HG03097 (cell line): ENCODE data around the gene APOA1.

Experiments
- ATAC-seq: cut with Tn5 transposase; IDR thresholded peaks from one replicate; pipeline ENCODE4 v1.9.1; 2021; ENCODE audit not compliant: unreplicated experiment, low FRiP score

Gene APOA1

DNA sequence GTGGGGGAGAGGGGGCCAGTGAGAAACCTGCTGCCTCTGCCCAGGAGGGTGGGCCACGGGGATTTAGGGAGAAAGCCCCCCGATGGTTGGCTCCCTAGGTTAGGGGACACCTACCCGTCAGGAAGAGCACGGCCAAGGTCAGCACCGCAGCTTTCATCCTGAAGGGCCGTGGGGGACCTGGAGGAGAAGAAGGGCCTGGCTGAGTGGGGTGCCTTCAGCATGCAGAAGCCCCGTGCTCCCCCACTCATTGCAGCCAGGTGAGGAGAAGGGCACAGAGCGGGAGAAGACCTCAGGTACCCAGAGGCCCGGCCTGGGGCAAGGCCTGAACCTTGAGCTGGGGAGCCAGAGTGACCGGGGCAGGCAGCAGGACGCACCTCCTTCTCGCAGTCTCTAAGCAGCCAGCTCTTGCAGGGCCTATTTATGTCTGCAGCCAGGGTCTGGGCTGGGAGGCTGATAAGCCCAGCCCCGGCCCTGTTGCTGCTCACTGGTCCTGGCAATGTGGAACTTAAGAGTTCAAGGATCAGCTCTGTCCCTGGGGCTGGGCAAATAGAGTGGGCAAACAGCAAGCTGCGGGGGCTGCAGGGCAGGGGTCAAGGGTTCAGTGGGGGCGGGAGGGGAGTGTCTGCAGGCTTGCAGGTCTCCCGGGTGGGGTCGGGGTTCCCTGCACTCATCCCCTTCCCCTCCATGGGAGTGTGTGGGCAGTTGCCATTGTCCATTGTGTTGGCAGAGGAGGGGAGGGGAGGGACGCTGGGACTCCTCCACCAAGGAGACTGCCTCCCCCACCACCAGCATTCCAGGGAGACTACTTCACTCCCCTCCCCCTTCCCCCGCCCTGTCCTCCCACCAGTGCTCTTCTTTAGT, at the start of gene APOA1:
TSS of gene APOA1 (minus strand) at position 392 of the 861 bp plus-strand sequence. CDS start at position 157, 235 bp downstream.
- ATAC-seq = no peak

DNA sequence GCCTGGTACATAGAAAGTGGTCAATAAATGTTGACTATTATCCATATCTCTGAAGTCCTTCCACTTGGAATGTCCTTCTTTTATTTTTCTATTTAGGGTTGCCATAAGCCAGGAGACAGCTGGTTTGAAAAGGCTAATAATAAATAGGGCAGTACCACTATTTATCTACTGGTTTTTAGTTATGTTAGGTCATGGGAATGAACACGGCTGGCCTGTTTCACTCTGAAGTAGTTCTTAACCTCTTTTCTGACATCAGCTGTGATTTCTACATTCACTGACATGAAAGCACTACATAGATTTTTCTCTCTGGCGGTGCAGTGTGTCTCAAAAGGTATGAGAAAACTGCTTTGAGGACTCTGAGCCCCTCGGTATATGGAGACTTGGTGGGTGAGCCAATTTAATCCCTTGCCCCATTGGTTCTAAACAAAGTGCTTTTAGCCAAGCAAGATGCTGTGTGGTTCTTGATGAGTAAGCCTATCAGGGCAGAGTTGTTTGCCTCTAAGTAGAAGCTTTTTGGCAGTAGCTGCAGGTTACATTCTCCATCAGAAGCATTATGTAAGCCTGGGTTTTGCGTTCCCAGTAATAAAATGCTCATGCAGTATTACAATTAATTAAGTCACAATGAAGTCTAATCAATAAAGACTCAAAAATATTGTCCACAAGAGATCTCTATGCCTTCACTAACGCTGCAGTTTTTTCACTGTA, 48.7 kb upstream of the APOA1 start:
- ATAC-seq = no peak

DNA sequence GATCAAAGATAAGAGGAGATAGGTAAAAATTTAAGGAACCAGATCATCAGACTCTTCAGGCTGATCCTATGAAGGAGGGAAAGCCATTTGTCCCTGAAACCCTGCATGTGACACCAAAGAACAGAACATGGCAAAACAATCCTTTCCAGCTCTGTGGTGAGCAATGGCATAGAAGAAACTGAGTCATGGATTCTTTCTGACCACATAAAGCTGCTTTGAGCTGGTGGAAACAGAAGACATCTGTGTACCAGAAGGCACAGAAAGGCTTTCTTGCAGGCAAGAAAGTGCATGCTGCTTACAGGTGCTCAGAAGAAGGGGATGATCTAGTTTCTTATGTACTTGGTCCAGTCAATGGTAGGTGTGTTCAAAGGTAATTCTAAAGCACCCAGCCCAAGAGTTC, 45.0 kb upstream of the APOA1 start:
- ATAC-seq = no peak

DNA sequence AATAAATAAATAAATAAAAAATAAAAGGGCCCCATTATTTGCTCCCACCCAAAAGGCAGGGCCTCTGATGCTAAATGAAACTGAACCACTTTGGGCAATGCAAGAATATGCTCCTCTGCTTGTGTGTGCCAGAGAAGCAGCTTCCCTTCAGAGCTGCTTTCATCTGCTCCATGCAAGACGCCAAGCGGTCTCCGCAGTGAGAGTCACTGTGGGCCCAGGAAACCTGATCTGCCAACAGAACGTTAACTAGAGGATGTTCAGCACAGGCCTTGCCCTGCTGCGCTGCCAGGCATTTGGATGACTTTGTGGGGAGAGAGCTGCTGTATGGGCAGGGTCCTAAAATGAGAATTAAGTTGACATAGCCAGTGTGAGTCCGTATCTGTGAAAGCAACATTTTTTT, 43.7 kb upstream of the APOA1 start:
- ATAC-seq = no peak

DNA sequence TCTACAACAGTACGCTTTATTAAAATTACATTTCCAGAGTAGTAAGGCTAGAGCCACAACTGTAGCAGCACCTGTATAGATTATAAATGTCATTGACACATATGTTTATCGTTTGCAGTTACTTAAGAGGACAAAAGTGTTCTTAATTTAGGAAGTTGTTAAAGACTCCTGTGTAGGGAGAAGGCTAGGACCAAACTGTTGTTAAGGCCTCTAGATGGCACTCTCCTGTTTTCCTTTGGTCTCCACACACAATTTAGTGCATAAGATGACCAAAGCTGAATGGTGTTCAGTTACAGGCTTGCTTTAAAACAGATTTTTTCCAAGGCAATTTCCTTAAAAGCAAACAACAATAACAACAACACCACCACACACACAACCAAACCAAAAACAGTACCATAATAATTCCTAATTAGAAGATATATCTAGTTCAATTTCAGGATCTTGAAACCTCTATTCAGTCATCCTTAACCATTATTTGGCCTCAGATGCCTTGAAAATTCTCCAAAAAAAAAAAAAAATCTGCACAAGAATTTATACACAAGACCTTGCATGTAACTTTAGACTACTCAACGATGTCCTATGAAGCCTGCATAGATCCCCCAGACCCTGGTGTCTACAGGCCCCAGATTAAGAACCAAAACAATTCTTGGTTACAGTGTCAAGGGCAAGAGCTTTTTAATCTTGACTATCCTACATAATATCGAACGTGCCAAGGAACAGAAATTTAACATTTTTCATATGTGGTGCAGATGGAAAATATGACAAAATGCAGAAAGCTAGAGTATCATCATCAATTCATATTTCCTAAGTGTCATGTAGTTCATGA, 42.6 kb upstream of the APOA1 start:
- ATAC-seq = no peak

DNA sequence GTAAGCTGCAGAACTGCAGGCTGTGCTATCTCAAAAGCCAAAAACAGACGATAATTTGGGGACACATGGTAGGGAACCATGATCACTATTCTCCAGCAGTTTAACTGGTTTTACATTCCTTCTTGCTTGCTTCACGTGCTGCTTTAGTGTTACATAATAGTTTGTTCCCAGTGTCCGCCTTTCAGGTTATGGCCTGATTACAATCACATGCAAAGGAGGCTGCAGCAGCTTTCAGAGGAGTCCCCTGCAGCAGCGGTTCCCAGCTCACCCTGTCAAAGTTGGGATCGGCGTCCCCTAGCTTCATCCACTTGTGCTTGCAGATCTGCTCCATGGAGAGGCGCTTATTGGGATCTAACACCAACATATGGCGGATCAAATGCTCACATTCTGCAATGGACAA, 39.2 kb upstream of the APOA1 start:
- ATAC-seq = no peak

DNA sequence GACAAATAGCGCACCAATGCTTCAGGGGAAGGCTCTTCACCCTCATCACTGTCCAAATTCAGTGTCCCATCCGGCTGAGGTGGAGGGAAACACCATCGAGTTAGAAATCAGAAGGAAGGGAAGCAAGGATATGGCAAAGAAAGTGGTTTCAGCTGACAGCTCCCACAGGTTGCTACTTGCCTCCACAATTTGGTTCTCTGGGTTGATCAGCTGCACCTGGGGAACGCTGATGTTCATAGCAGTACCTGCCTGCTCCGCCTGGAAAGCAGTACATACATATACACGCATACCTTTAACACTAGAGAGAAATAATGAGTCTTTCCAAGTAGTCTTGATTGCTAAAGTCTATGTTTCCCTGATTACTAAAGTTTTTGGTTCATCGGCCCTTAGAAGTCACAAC, 37.8 kb upstream of the APOA1 start:
- ATAC-seq = no peak

DNA sequence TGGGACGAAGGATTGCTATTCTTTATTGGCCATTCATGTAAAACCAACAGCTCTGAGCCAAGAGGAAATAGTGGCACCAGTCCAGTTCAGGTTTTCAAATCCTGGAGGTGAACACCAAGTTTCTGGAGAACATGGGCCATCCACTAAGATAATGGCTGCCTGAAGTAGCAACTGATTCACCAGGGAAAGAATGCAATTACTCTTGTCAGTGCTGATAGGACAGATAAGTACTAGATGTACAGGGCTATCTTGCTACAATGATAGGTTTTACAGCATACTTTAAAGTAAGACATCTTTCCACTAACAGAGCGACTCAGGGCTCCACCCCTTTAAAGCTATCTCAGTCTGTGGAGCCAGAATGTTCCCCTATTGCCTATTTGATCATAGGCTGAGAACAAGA, 36.8 kb upstream of the APOA1 start:
- no peak for ATAC-seq

DNA sequence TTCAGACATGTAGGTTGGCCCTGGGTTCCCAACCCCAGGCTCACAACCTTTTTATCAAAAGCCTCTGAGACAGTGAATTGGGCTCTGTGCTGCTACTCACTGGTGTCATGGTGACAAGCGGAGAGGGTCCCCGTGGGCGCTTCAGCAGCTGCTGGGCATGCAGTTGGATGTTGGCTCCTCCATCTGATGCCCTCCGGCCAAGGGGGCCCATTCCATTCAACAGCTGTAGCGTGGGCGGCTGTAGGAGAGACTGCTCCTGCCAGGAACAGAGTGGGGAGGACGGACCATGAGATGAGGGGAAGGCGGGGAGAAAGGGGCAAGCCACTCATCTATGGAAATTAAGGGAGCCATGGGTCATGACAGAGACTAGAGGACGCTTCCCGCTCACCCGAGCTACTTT, 36.0 kb upstream of the APOA1 start:
- ATAC-seq = no peak

DNA sequence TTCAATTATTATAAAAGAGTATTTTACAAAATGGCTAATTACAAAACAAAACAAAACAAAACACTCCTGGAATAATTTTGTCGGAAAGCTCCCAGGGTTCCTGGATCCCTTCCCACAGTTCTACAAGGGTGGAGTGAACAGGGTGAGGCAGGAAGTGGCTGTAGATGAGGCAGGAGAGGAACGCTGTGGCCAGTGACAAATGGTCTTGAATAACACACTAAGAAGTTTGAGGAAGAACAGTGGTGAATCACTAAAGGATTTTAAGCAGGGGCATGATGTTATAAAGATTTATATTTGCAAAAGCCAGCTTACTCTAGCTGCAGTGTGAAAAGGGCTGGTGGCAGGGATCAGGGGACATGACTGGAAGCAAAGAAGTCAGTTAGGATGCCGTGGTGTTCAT, 33.8 kb upstream of the APOA1 start:
- ATAC-seq = no peak

DNA sequence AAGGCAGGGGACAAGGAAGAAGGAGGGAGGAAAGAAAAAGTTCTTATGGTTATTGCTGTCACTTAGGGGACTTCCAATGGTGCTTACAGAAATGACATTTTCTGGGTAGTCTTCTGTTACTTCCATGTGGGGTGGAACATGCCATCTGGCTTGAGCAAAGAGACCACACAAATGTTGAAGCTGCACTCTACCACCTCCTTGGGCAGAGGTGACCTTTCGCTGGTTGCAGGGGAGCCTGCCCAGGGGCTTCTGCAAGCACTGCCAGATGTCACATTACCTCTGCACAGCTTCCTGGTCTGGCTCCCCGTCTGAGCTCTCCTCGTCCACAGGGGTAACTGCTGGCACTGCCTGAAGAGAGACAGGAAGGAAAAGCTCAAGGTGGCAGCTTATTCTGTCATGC, 32.6 kb upstream of the APOA1 start:
- ATAC-seq = no peak

DNA sequence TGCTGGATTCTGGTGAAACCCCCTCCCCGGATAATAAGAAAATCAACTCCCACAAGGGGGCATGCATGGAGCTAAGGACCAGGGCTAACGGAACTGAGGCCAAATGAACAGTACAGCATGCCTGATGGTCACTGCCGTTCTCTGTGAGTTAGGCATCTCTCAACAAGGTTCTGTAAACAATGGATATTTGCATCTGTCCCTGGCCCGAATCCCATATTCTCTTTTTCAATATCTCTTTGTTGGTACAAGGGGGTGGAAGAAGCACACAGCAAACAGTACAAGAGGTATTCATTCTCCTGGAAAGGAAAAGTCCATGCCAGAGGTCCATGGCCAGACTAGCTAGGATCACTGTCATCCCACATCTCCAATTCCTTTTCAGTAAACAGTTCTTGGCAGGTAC, 32.2 kb upstream of the APOA1 start:
- no peak for ATAC-seq

DNA sequence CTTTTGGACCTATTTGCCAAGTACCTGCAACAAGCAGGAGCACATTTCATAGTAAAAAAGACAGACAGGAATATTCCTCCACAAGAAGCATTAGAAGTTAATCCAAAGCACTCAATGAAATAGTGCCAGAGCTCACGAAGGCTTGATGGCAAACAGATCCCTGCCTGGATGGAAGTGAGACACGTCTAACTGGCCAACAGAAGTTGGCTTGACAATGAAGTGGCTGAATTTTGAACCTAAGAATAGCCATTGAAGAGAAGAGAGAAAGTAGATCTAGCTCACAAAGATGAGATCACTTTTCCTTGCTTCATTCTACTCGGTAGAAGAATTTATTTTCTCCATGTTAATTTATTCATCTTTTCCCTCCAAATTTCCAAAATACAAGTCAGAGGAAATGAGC, 30.6 kb upstream of the APOA1 start:
- no peak for ATAC-seq

DNA sequence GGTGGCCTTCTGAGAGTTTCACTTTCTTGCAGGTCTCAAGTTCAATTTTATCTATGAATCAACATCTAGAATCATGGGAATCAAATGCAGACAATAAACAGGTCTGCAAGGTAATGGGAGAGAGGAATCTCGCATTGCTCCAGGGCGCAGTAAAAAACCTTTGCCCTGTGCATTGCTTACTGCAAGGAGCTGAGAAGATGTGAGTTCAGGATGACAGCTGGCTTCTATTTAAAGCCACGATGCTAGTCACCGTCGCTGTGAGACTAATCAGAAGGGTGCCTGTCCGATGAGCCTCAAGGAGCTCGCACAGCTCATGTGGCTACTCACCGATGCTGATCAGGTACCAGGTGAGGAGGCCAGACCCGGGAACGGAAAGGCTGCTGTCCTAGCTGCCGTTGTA, 30.2 kb upstream of the APOA1 start:
- no peak for ATAC-seq

DNA sequence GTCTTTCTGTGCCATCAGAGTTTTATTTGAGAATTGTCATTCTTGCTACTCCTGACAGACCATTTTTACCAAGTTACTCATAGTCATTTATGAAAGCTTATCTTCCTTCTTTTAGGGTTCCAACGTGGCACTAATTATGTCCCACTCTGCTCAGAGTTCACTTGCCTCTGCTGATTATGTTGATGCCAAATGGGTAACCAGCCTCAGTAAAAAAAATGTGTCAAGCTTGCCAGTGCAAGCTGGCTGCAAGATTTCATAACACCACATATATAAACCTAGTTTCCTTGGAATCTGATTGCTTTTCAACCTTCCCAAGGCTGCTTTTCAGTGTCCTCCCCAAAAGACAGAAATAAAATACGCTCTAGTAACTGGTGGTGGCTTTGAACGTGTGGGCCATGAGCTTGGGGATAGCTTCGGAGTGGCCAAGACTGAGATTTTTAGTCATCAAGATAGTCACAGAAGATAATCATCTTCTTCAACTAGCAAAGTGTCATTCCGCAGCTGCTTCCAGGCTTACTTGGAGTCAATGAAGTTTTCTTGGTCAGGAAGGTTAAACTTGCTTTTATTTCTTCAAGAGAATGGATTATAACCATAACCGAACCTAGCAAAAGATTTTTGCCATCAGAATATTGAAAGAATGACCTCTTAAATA, 29.5 kb upstream of the APOA1 start:
- no peak for ATAC-seq

DNA sequence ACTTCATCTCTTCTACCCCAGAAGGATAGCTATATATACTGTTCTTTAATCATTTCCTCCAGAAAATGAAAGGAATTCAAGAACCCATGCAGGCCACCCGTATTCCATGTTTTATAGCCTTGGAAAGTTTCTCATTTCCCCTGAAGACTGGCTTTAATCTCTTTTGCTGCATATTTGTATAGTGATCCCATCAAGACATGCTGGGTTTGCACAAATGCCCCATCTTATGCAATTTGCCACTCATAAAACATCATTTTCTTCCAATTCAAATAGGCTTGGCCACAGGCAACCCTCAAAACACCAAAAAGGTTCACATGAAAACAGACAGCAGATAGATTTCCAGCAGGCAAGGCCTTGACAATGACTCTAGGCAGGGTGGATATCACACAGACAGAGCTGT, 28.3 kb upstream of the APOA1 start:
- ATAC-seq = no peak

DNA sequence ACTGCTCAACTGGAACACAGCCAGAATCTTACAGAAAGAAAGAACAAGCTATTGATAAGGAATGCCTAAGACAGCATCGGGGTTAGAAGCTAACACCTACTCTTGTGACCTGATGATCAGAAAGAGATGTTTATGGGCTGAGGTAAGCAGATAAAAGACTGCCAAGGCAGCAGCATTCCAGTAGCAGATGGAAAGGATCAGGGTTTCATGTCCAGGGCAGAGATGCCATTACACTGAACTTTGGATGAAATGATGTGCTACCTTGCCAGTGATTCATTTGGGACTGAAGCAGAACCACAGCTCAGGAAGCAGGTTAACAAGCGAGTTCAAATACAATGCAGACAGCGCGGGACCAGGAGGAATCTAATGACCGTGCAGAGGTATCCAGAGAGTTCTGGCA, 27.1 kb upstream of the APOA1 start:
- ATAC-seq = no peak

DNA sequence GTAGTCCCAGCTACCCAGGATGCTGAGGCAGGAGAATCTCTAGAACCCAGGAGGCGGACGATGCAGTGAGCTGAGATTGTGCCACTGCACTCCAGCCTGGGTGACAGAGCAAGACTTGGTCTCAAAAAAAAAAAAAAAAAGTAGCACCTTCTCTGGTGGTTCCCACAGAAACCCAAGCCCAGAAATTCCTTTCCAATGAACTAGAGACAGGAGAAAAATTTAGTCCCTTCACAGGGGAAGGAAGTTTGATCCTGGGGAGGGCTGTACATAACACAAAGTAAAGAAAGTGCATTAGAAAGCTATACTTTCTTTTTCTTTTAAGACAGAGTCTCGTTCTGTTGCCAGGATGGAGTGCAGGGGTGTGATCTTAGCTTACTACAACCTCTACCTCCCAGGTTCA, 25.5 kb upstream of the APOA1 start:
- ATAC-seq = no peak

DNA sequence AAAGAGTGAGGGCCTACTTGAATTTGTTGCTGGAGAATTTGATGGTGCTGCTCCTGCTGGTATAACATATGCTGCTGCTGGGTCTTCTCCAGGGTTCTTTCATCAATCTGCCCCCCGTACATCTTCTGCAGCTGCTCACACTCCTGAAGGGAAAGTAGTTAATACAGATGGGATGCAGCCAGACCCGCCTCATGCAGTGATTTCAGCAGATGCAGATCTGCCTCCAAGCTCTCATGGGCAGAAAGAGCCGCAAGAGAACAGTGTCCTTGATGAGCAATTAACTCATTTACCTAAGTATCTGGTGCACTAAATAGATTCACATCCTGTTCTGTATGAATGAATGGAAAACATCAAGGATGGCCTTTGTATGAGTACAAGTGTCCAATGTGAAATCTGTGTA, 24.8 kb upstream of the APOA1 start:
- ATAC-seq = no peak

DNA sequence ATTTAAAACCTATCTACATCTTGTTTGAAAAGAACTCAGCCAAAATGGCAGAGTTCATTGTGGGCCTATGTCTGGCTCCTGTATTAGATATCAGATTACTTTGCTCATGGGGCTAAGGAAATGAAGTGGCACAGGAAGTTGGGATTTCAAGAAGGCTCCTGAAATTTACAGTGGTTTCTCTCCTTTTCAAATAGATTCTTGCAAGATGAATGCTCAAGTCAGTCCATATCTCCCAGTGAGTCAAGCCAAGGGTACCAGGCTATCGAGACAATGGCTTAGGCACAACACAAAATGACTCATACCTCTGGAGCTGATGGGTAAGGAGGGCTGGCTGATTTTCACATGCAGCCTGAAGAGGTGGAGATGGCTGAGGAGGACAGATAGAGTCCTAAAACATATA, 24.1 kb upstream of the APOA1 start:
- no peak for ATAC-seq

DNA sequence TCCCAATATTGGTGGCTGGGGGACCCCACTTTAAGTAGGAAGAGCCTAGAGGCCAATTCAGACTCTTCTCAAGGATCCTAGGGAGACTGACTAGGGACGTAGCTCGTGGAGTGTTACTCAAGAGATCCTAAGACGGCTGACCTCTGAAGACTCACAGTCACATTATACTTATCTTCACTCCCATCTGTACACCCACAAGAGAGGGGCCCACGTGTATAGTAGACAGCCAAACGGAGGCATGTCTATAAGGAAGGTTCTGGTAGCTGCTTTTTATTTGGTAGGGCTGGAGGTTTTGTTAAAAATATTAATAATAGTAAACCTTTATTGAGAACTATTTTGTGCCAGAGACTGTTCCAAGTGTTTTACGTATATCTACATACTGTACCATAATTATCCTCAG, 22.9 kb upstream of the APOA1 start:
- ATAC-seq = no peak
